Brain microvascular endothelial cell (primary cell): ENCODE measurements around the gene LEO1.

ENCODE experiments used
- DNase-seq: peaks from one replicate; pipeline ENCODE4 v3.0.0-alpha.2; 2020
- H3K27ac ChIP-seq: fragments of 250-450 bp; sonication (Bioruptor Pico); 2 replicates; pipeline ENCODE4 v1.5.1; 2020; ENCODE audit warnings: mild to moderate bottlenecking, moderate library complexity
- H3K27me3 ChIP-seq: fragments of 250-450 bp; sonication (Bioruptor Pico); replicated peaks from 2 replicates; pipeline ENCODE4 v1.5.1; 2020; ENCODE audit warnings: mild to moderate bottlenecking
- H3K36me3 ChIP-seq: fragments of 250-450 bp; sonication (Bioruptor Pico); replicated peaks from 2 replicates; pipeline ENCODE4 v1.5.1; 2020; ENCODE audit warnings: mild to moderate bottlenecking
- H3K4me3 ChIP-seq: 2 replicates; pipeline ENCODE4 v1.5.1; 2011; ENCODE audit warnings: low read depth, mild to moderate bottlenecking, control low read depth, low read length, moderate library complexity
- in situ Hi-C: cut with HindIII; loops from 2 replicates; pipeline ENCODE4 v1.10.0; 2017; ENCODE audit warnings: low sequenced_read_pairs, low pct_ligation_motif_present
- TF ChIP-seq, protein P1 (sequence below): IDR thresholded peaks from 2 replicates; pipeline ENCODE4 v1.5.1; 2011; ENCODE audit warnings: low read depth, mild to moderate bottlenecking, moderate library complexity, low read length, control low read depth, inconsistent platforms; ENCODE audit errors: missing control alignments

The LEO1 gene

DNA sequence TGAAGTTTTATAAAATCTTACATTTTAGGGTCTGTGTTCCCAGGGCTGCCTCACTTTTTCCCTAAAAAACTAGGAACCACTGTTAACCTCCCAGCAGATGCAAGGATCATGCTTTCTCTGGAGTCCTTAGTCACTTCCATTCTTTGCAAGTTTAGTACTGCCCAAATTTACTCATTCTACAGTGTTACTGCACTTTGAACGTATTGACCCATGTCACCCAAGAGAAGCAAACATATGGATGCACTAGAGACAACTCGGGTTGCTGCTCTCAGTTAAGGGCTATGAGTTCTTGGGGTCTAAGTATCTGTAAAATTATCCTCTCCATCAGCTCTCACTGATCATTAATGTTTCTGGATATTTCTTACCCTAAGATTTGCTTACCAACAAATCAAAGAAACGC lies 59.0 kb downstream of the LEO1 start:
- no peak overlapping the region for H3K27ac ChIP-seq
- peaks cover 32% of the 10 kb centered on the region for H3K36me3 ChIP-seq
- no peak overlapping the region for H3K4me3 ChIP-seq
- DNase-seq = no peak
- in situ Hi-C loops = no loop called here
- TF ChIP-seq, protein P1, sequence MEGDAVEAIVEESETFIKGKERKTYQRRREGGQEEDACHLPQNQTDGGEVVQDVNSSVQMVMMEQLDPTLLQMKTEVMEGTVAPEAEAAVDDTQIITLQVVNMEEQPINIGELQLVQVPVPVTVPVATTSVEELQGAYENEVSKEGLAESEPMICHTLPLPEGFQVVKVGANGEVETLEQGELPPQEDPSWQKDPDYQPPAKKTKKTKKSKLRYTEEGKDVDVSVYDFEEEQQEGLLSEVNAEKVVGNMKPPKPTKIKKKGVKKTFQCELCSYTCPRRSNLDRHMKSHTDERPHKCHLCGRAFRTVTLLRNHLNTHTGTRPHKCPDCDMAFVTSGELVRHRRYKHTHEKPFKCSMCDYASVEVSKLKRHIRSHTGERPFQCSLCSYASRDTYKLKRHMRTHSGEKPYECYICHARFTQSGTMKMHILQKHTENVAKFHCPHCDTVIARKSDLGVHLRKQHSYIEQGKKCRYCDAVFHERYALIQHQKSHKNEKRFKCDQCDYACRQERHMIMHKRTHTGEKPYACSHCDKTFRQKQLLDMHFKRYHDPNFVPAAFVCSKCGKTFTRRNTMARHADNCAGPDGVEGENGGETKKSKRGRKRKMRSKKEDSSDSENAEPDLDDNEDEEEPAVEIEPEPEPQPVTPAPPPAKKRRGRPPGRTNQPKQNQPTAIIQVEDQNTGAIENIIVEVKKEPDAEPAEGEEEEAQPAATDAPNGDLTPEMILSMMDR = no peak
- H3K27me3 ChIP-seq = no peaks in the 10 kb centered on the region

DNA sequence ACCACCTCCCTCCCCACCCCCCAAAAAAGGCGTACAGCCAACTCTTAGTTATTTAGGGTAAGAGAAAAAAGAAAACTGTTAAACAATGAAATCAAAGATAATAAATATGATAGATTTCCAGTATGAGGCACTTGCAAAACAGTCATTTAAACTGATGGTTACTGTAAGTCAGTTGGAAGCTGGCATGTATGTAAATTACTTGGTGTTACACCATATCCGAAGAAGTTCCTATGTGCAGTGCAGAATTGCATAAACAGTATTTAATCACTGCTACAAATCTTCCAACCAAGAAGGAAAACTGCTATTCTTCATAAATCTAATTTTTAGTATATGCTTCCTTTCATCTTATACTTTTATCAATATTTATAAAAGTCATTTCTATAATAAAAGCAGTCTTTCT lies 62.0 kb downstream of the LEO1 start:
- Histone ChIP-seq H3K36me3 (peaks cover 29% of the 10 kb centered on the region), H3K4me3 (no peak overlapping the region), H3K27ac (no peak overlapping the region), H3K27me3 (no peaks in the 10 kb centered on the region)
- in situ Hi-C loops = no loop called here
- DNase-seq = no peak
- TF ChIP-seq, protein P1 = no peak

DNA sequence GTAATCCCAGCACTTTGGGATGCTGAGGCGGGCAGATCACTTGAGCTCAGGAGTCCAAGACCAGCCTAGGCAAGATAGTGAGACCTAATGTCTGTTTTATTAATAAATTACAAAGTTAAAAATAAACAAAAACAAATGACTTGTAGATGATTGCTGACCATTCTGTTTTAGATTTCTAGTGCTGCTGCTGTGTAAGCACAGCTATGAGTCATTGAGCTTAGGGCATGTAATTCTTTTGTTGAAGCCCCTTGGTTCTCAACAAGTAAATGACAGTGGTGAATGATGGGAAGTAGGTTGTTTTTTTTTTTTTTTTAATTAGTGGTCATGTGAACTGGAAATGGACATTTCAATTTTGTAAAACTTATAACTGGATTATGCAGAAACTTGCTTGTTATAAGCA lies 63.3 kb downstream of the LEO1 start:
- no peak overlapping the region for H3K4me3 ChIP-seq
- in situ Hi-C loops = no loop called here
- DNase-seq = no peak
- TF ChIP-seq, protein P1 = no peak
- H3K27me3 ChIP-seq = no peaks in the 10 kb centered on the region
- H3K36me3 ChIP-seq = peaks cover 36% of the 10 kb centered on the region
- no peak overlapping the region for H3K27ac ChIP-seq

DNA sequence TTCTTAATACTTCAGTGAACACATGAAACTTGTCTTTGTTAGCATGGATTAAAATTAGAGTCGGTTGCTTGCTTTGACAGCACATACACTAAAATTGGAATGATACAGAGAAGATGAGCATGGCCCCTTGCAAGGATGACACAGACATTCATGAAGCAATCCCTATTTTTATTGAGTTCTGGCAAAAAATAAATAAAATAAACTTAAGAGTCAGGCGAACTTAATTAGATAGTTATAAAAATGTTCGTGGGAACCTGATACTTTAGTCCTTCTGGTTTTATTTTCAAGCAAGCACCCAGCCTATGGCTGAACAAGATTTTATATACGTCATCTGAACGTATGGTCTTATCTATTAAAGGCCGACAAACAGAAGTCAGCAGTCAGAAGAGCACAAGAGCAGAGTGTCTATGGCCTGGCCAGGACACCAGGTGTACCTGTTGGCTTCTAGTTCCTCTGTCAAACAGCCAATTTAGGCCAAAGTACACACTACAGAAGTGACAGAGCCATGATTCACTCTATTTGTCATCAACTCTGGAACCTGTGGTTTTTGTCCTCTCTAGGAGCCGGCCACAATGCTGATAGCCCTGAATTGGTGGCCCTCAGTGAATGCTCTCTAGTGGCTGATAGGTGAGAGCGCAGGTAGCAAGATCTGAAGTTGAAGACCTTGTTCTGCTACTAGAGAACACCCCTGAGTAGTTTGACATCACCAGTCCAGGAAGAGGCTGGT lies 64.3 kb downstream of the LEO1 start:
- DNase-seq = peak; percentile 58
- Histone ChIP-seq H3K36me3 (peaks cover 37% of the 10 kb centered on the region), H3K27ac (peak overlapping the region; percentile 10), H3K27me3 (no peaks in the 10 kb centered on the region), H3K4me3 (no peak overlapping the region)
- in situ Hi-C loops = no loop called here
- TF ChIP-seq, protein P1 = peak; percentile 34

DNA sequence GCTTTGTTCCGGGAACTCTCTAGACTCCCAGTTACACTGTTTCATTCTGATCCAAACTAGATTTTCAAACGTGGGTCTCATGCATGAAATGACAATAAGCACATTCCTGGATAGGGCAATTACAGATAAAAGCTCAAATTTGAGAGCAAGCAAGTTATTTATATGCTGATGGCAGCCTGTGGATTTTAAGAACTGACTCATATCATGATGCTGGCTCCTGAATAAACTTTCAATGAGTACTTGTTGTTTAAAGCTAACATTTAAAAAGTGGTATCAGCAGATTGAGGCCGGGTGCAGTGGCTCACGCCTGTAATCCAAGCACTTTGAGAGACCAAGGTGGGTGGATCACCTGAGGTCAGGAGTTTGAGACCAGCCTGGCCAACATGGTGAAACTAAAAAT lies 66.6 kb downstream of the LEO1 start:
- peaks cover 42% of the 10 kb centered on the region for H3K36me3 ChIP-seq
- DNase-seq = no peak
- H3K27ac ChIP-seq = no peak overlapping the region
- TF ChIP-seq, protein P1 = no peak
- in situ Hi-C loops = no loop called here
- H3K27me3 ChIP-seq = no peaks in the 10 kb centered on the region
- H3K4me3 ChIP-seq = no peak overlapping the region

DNA sequence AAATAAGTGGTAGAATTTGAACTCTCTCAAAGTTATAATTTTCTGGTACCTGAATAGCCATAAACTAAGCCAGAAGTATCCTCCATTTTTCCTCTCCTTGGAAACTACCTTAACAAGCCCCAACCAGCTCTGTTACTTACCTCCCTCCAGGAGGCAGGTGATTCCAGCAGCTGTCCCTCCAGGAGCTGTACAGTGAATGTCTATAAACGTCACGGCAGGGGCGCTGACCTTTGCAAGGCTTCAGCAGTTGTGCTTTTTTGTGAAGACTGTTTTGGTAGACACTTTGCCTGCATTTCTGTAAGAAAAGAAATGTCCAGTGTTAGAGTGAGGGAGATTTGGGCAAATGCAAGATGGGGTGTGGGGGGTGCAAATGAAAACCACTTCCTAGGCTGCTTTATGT lies 67.2 kb downstream of the LEO1 start:
- TF ChIP-seq, protein P1 = no peak
- in situ Hi-C loops = no loop called here
- H3K27me3 ChIP-seq = no peaks in the 10 kb centered on the region
- DNase-seq = no peak
- H3K36me3 ChIP-seq = peaks cover 45% of the 10 kb centered on the region
- H3K4me3 ChIP-seq = no peak overlapping the region
- no peak overlapping the region for H3K27ac ChIP-seq
